HL-60 (cell line): ENCODE data around the gene GDA.

ENCODE experiments used
- DNase-seq, 2 experiments: peaks; one replicate each; pipeline ENCODE4 v3.0.0-alpha.2; 2010 to 2020; ENCODE audit warnings: low read depth in 1 of 2, low spot score in 1 of 2
- H3K27ac ChIP-seq: fragments of 250-450 bp; sonication (Bioruptor Pico); replicated peaks from 2 replicates; pipeline ENCODE4 v1.5.1; 2020; ENCODE audit warnings: mild to moderate bottlenecking, moderate library complexity
- H3K27me3 ChIP-seq: fragments of 250-450 bp; sonication (Bioruptor Pico); 2 replicates; pipeline ENCODE4 v1.5.1; 2021; ENCODE audit warnings: mild to moderate bottlenecking, moderate library complexity; ENCODE audit not compliant: insufficient read depth, poor library complexity, severe bottlenecking
- H3K4me3 ChIP-seq: replicated peaks from 2 replicates; pipeline ENCODE4 v1.5.1; 2011; ENCODE audit warnings: mild to moderate bottlenecking, control low read depth, low read length; ENCODE audit not compliant: insufficient read depth
- GABPA ChIP-seq: IDR thresholded peaks from 2 replicates; pipeline ENCODE4 v1.6.1; 2012; ENCODE audit warnings: low read depth
- POLR2AphosphoS5 ChIP-seq: IDR thresholded peaks from 2 replicates; pipeline ENCODE4 v1.6.1; 2012; ENCODE audit warnings: low read depth
- SPI1 ChIP-seq: IDR thresholded peaks from 2 replicates; pipeline ENCODE4 v1.6.1; 2012; ENCODE audit warnings: low read depth, mild to moderate bottlenecking, borderline replicate concordance
- TF ChIP-seq, protein P1 (sequence below): IDR thresholded peaks from one replicate; pipeline ENCODE4 v1.5.1; 2011; ENCODE audit warnings: low read length, control low read depth, inconsistent platforms; ENCODE audit not compliant: insufficient read depth
- TF ChIP-seq, protein P2 (sequence below): IDR thresholded peaks from 2 replicates; pipeline ENCODE4 v1.6.1; 2012; ENCODE audit warnings: low read depth; ENCODE audit not compliant: insufficient replicate concordance

GDA gene

DNA sequence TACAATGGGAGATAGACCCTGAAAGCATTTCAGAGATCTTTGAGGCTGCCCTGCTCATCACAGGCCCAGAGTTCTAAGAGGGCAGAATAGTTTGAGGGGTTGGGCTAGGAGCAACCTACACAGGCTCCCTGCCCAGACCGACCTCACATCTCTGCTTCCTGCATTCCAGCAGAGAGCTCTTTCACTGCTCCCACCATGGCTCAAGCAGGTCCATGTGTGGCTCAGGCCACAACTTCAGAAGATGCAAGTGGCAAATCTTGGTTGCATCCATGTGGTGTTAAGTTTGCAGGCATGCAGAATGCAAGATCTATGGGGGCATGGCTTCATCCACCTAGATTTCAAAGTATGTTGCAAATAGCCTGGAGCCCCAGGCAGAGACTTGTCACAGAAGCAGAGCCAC, 39.0 kb downstream of the GDA start:
- no peak overlapping the region for H3K4me3 ChIP-seq
- no peak for DNase-seq
- no peaks in the 10 kb centered on the region for H3K27me3 ChIP-seq
- no peak overlapping the region for H3K27ac ChIP-seq
- no peak for TF ChIP-seq POLR2AphosphoS5
- TF ChIP-seq SPI1, result no peak
- TF ChIP-seq, protein P1, sequence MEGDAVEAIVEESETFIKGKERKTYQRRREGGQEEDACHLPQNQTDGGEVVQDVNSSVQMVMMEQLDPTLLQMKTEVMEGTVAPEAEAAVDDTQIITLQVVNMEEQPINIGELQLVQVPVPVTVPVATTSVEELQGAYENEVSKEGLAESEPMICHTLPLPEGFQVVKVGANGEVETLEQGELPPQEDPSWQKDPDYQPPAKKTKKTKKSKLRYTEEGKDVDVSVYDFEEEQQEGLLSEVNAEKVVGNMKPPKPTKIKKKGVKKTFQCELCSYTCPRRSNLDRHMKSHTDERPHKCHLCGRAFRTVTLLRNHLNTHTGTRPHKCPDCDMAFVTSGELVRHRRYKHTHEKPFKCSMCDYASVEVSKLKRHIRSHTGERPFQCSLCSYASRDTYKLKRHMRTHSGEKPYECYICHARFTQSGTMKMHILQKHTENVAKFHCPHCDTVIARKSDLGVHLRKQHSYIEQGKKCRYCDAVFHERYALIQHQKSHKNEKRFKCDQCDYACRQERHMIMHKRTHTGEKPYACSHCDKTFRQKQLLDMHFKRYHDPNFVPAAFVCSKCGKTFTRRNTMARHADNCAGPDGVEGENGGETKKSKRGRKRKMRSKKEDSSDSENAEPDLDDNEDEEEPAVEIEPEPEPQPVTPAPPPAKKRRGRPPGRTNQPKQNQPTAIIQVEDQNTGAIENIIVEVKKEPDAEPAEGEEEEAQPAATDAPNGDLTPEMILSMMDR, result no peak
- no peak for TF ChIP-seq GABPA
- TF ChIP-seq, protein P2, sequence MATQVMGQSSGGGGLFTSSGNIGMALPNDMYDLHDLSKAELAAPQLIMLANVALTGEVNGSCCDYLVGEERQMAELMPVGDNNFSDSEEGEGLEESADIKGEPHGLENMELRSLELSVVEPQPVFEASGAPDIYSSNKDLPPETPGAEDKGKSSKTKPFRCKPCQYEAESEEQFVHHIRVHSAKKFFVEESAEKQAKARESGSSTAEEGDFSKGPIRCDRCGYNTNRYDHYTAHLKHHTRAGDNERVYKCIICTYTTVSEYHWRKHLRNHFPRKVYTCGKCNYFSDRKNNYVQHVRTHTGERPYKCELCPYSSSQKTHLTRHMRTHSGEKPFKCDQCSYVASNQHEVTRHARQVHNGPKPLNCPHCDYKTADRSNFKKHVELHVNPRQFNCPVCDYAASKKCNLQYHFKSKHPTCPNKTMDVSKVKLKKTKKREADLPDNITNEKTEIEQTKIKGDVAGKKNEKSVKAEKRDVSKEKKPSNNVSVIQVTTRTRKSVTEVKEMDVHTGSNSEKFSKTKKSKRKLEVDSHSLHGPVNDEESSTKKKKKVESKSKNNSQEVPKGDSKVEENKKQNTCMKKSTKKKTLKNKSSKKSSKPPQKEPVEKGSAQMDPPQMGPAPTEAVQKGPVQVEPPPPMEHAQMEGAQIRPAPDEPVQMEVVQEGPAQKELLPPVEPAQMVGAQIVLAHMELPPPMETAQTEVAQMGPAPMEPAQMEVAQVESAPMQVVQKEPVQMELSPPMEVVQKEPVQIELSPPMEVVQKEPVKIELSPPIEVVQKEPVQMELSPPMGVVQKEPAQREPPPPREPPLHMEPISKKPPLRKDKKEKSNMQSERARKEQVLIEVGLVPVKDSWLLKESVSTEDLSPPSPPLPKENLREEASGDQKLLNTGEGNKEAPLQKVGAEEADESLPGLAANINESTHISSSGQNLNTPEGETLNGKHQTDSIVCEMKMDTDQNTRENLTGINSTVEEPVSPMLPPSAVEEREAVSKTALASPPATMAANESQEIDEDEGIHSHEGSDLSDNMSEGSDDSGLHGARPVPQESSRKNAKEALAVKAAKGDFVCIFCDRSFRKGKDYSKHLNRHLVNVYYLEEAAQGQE, result no peak

DNA sequence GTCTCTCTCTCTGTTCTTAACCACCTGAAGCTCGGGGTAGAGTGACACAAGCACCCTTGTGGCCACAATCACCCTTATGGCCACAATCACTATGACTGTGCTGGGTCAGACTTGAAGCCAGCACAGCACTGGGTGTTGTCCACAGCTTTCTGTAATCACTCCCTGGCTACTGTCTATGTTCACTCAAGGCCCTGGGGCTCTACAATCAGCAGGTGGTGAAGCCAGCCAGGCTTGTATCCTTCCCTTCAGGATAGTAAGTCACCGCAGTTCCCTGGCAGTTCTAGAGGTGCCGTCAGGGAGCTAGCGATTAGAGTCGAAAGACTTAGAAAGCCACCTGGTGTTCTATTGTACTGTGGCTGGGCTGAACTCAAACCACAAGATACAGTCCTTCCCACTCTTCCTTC, 44.2 kb downstream of the GDA start:
- Histone ChIP-seq H3K4me3 (no peak overlapping the region), H3K27ac (no peak overlapping the region), H3K27me3 (no peaks in the 10 kb centered on the region)
- DNase-seq, result peak in 1 of 2 experiments; percentile 46
- TF ChIP-seq POLR2AphosphoS5 (no peak), SPI1 (no peak), GABPA (no peak)
- TF ChIP-seq, protein P1, result no peak
- TF ChIP-seq, protein P2, result no peak

DNA sequence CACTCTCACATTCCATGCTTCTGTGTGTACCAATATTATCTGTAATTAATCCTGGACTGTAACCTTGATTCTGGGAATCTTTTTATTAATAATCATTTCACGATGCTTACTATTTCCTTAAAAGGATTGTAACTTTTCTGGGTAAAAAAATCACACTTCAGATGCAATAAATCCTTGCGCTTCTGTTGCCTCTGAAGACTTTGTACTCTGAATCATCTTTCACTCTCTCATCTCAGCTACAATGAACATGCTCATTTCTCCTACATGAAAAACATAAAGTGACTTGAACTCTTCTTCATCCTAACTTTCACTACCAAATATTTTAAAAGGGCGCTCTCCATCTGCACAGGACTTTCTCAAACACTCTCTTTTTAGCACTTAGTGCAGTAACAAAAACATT, 50.0 kb downstream of the GDA start:
- no peak overlapping the region for H3K27ac ChIP-seq
- no peak overlapping the region for H3K4me3 ChIP-seq
- H3K27me3 ChIP-seq, result no peaks in the 10 kb centered on the region
- no peak for TF ChIP-seq POLR2AphosphoS5
- no peak for TF ChIP-seq SPI1
- TF ChIP-seq, protein P1, result no peak
- TF ChIP-seq, protein P2, result no peak
- TF ChIP-seq GABPA, result no peak
- no peak for DNase-seq
